HCT116 (cell line): ENCODE data around the gene SF1. TPM values are rescaled to one million over a fixed set of nuclear protein-coding genes. Genes with fewer than 3 reads are reported as not detected.

ENCODE experiments used
- ATAC-seq: fragments of 200-7000 bp; cut with Tn5 transposase; 2 replicates; pipeline ENCODE4 v1.9.1; 2020; ENCODE audit warnings: mild to moderate bottlenecking, moderate library complexity
- BruUV-seq: library from RNA; stranded (reverse); fragments of 400-500 nt; replicated peaks from 2 replicates; lab custom pipeline; 2021; lab: Mats Ljungman, UMichigan
- CTCF ChIA-PET: fragments of 300-600 bp; sonication (Branson Sonifier 250); formaldehyde crosslinking; loops from one replicate; lab custom pipeline; 2021; ENCODE audit warnings: antibody characterized with exemption; lab: Charles Lee
- POLR2A ChIA-PET: fragments of 300-600, 350-600 bp; sonication (Branson Sonifier 250); formaldehyde crosslinking; loops from one replicate; lab custom pipeline; 2021; ENCODE audit warnings: antibody characterized with exemption; lab: Charles Lee
- RAD21 ChIA-PET, 2 experiments: fragments of 300-600 bp; sonication (Branson Sonifier 250); formaldehyde crosslinking; loops; one replicate each; lab custom pipeline; 2023; ENCODE audit warnings: low total read pairs in 2 of 2; ENCODE audit not compliant: uncharacterized antibody in 2 of 2, unreplicated experiment in 2 of 2, low non-redundant PET in 1 of 2; lab: Charles Lee
- DNase-seq: peaks from one replicate; pipeline ENCODE4 v3.0.0-alpha.2; 2010; ENCODE audit warnings: low read depth, low spot score
- H2AFZ ChIP-seq: fragments of 200-600 bp; shearing (Covaris generic), sonication (generic); 2 replicates; pipeline ENCODE4 v1.6.1; 2017; ENCODE audit warnings: low read depth, mixed run types, mixed read lengths, antibody characterized with exemption, low read length; ENCODE audit not compliant: poor library complexity, severe bottlenecking
- H3K27ac ChIP-seq: 2 replicates; pipeline ENCODE4 v1.5.1; 2012; ENCODE audit warnings: low read depth, low read length
- H3K27me3 ChIP-seq: fragments of 200-600 bp; sonication (generic); 2 replicates; pipeline ENCODE4 v1.6.1; 2016; ENCODE audit warnings: mixed run types, low read length, mixed read lengths; ENCODE audit not compliant: insufficient read depth
- H3K36me3 ChIP-seq, 2 experiments: fragments of 200-500 bp in 1 of 2; fragments of 200-600 bp in 1 of 2; sonication (Bioruptor generic) in 1 of 2; sonication (generic) in 1 of 2; 2 replicates each; pipeline versions ENCODE4 v1.5.1 to v1.6.1; 2014 to 2016; ENCODE audit warnings: low read length in 2 of 2, inconsistent platforms in 1 of 2, mixed read lengths in 1 of 2, mixed run types in 1 of 2; ENCODE audit not compliant: insufficient read depth in 2 of 2, control insufficient read depth in 1 of 2
- H3K4me1 ChIP-seq, 2 experiments: fragments of 200-600 bp in 1 of 2; sonication (generic) in 1 of 2; 2 replicates each; pipeline versions ENCODE4 v1.5.1 to v1.6.1; 2012 to 2017; ENCODE audit warnings: low read length in 2 of 2, inconsistent platforms in 1 of 2, mild to moderate bottlenecking in 1 of 2, mixed read lengths in 1 of 2, mixed run types in 1 of 2, moderate library complexity in 1 of 2; ENCODE audit not compliant: insufficient read depth in 2 of 2, control insufficient read depth in 1 of 2
- H3K4me2 ChIP-seq: fragments of 200-600 bp; sonication (generic); 2 replicates; pipeline ENCODE4 v1.6.1; 2017; ENCODE audit warnings: mixed run types, low read length, mixed read lengths
- H3K4me3 ChIP-seq, 2 experiments: fragments of 200-600 bp in 1 of 2; sonication (generic) in 1 of 2; replicated peaks in 1 of 2; 2 replicates each; pipeline ENCODE4 v1.5.1; 2011 to 2016; ENCODE audit warnings: low read length in 2 of 2, control low read depth in 1 of 2, low read depth in 1 of 2, mild to moderate bottlenecking in 1 of 2, mixed read lengths in 1 of 2, mixed run types in 1 of 2
- H3K79me2 ChIP-seq: fragments of 200-600 bp; sonication (generic); 2 replicates; pipeline ENCODE4 v1.6.1; 2017; ENCODE audit warnings: mild to moderate bottlenecking, mixed run types, low read length, moderate library complexity, mixed read lengths; ENCODE audit not compliant: insufficient read depth
- H3K9ac ChIP-seq: fragments of 200-600 bp; sonication (generic); 2 replicates; pipeline ENCODE4 v1.6.1; 2016; ENCODE audit warnings: low read length, mixed read lengths
- H3K9me2 ChIP-seq: fragments of 200-600 bp; sonication (generic), shearing (Covaris generic); 2 replicates; pipeline ENCODE4 v1.6.1; 2017; ENCODE audit warnings: mixed run types, mild to moderate bottlenecking, moderate library complexity; ENCODE audit not compliant: insufficient read depth
- H3K9me3 ChIP-seq, 2 experiments: fragments of 200-500 bp in 1 of 2; fragments of 200-600 bp in 1 of 2; sonication (Bioruptor generic) in 1 of 2; sonication (generic) in 1 of 2; 2 replicates each; pipeline ENCODE4 v1.6.1; 2014 to 2017; ENCODE audit warnings: low read length in 2 of 2, mixed read lengths in 2 of 2, inconsistent platforms in 1 of 2, low read depth in 1 of 2, mild to moderate bottlenecking in 1 of 2, mixed run types in 1 of 2, moderate library complexity in 1 of 2; ENCODE audit not compliant: control insufficient read depth in 1 of 2, insufficient read depth in 1 of 2
- H4K20me1 ChIP-seq: fragments of 200-600 bp; sonication (generic), shearing (Covaris generic); 2 replicates; pipeline ENCODE4 v1.6.1; 2017; ENCODE audit warnings: mixed run types, mild to moderate bottlenecking, moderate library complexity; ENCODE audit not compliant: insufficient read depth
- ATF3 ChIP-seq: IDR thresholded peaks from 2 replicates; pipeline ENCODE4 v1.6.1; 2012
- CBX3 ChIP-seq: IDR thresholded peaks from 2 replicates; pipeline ENCODE4 v1.6.1; 2012; ENCODE audit warnings: low read depth
- CEBPB ChIP-seq: IDR thresholded peaks from 2 replicates; pipeline ENCODE4 v1.6.1; 2012; ENCODE audit warnings: low read depth
- CTCF ChIP-seq, 3 experiments: fragments of 200-600 bp in 1 of 3; sonication (generic) in 1 of 3; IDR thresholded peaks in 2 of 3; conservative IDR thresholded peaks in 1 of 3; 2 replicates each; pipeline ENCODE4 v1.5.1; 2012 to 2017; ENCODE audit warnings: low read depth in 2 of 3, low read length in 2 of 3, antibody characterized with exemption in 1 of 3, borderline replicate concordance in 1 of 3, control low read depth in 1 of 3, mild to moderate bottlenecking in 1 of 3, mixed read lengths in 1 of 3, mixed run types in 1 of 3, moderate library complexity in 1 of 3; ENCODE audit not compliant: insufficient read depth in 1 of 3
- EZH2 ChIP-seq: fragments of 200-600 bp; sonication (generic); IDR thresholded peaks from 2 replicates; pipeline ENCODE4 v1.6.1; 2017; ENCODE audit warnings: antibody characterized with exemption, mixed run types
- EZH2phosphoT487 ChIP-seq: fragments of 200-600 bp; IDR thresholded peaks from 2 replicates; pipeline ENCODE4 v1.6.1; 2018; ENCODE audit warnings: antibody characterized with exemption, borderline replicate concordance
- FOSL1 ChIP-seq: IDR thresholded peaks from 2 replicates; pipeline ENCODE4 v1.6.1; 2012; ENCODE audit warnings: low read depth
- JUND ChIP-seq: IDR thresholded peaks from 2 replicates; pipeline ENCODE4 v1.6.1; 2012
- POLR2A ChIP-seq: IDR thresholded peaks from 2 replicates; pipeline ENCODE4 v1.7.0; 2011; ENCODE audit warnings: borderline replicate concordance; ENCODE audit not compliant: insufficient read depth, insufficient read length; ENCODE audit errors: extremely low read depth
- RAD21 ChIP-seq: IDR thresholded peaks from 2 replicates; pipeline ENCODE4 v1.6.1; 2012; ENCODE audit warnings: low read depth, mild to moderate bottlenecking
- SIN3A ChIP-seq: IDR thresholded peaks from 2 replicates; pipeline ENCODE4 v1.6.1; 2012; ENCODE audit warnings: low read depth
- SP1 ChIP-seq: IDR thresholded peaks from 2 replicates; pipeline ENCODE4 v1.6.1; 2012; ENCODE audit warnings: low read depth
- SRF ChIP-seq: IDR thresholded peaks from 2 replicates; pipeline ENCODE4 v1.6.1; 2012; ENCODE audit warnings: low read depth
- TCF7L2 ChIP-seq: IDR thresholded peaks from 2 replicates; pipeline ENCODE4 v1.7.0; 2011; ENCODE audit warnings: borderline replicate concordance, inconsistent platforms; ENCODE audit not compliant: insufficient read depth, insufficient read length; ENCODE audit errors: extremely low read depth
- ZBTB33 ChIP-seq: IDR thresholded peaks from 2 replicates; pipeline ENCODE4 v1.6.1; 2011; ENCODE audit warnings: mild to moderate bottlenecking, low read length, moderate library complexity; ENCODE audit not compliant: insufficient replicate concordance; ENCODE audit errors: extremely low read depth
- ZFX ChIP-seq: fragments of 450-650 bp; IDR thresholded peaks from 2 replicates; pipeline ENCODE4 v1.6.1; 2017
- ZNF274 ChIP-seq: fragments of 200-500 bp; sonication (Bioruptor generic); IDR thresholded peaks from 2 replicates; pipeline ENCODE4 v1.6.1; 2014; ENCODE audit warnings: mild to moderate bottlenecking, low read depth, low read length, inconsistent platforms
- intact Hi-C: fragments of 100-400 bp; cut with micrococcal nuclease; formaldehyde crosslinking; loops from 2 replicates; pipeline ENCODE4 v1.10.0; 2022
- total RNA-seq: library from RNA; stranded (reverse); gene quantifications from one replicate; pipeline ENCODE4 v1.2.1, GENCODE V29; 2021; ENCODE audit not compliant: unreplicated experiment

The SF1 gene
- total RNA-seq, 1 experiment from 2014 or later: 403 TPM

GRCh38 chr11:64805481-64805880, 27.1 kb upstream of the SF1 start:
- CTCF ChIA-PET: no interaction called here
- no peaks in the 10 kb centered on the region for H4K20me1 ChIP-seq
- RAD21 ChIA-PET: no interaction called here
- H3K9me2 ChIP-seq: no peaks in the 10 kb centered on the region
- ATAC-seq (no peak), DNase-seq (no peak)
- H2AFZ ChIP-seq: no peak overlapping the region
- BruUV-seq: no TSS peak
- H3K27ac ChIP-seq: no peak overlapping the region; the same call in 1 of the 2 replicates
- H3K4me2 ChIP-seq: no peak overlapping the region
- H3K36me3 ChIP-seq: peaks cover 5 to 10% of the 10 kb centered on the region in 2 experiments; a peak in 2 of 4 replicates
- intact Hi-C loops: no loop called here
- peaks cover 23 to 34% of the 10 kb centered on the region in 2 experiments for H3K4me1 ChIP-seq
- TF ChIP-seq ZNF274 (no peak), SRF (no peak), CBX3 (no peak), FOSL1 (no peak), EZH2phosphoT487 (no peak), RAD21 (no peak), SP1 (no peak), POLR2A (no peak), ZBTB33 (no peak), ATF3 (no peak), CEBPB (no peak), EZH2 (no peak), SIN3A (no peak), JUND (no peak), ZFX (no peak), TCF7L2 (no peak), CTCF (IDR thresholded peaks at IDR 0.05 in 2 of 3, conservative IDR thresholded peaks at IDR 0.05 in 1 of 3; ENCODE audit: borderline replicate concordance in 1 of 3, insufficient read depth in 1 of 3, low read depth in 2 of 3, low read length in 2 of 3) (no peak)
- TF ChIP-seq, all 23 proteins: peak for 0
- Histone ChIP-seq H3K27me3 (no peaks in the 10 kb centered on the region), H3K9ac (no peak overlapping the region), H3K4me3 (no peak overlapping the region), H3K79me2 (peaks cover 13% of the 10 kb centered on the region; the same call in 1 of the 2 replicates), H3K9me3 (no peaks in the 10 kb centered on the region)
- POLR2A ChIA-PET: no interaction called here
